Loucy (cell line): Measurements from ENCODE around the gene EVC.

ENCODE experiments used
- EZH2phosphoT487 ChIP-seq: fragments of 200-600 bp; IDR thresholded peaks from 2 replicates; pipeline ENCODE4 v1.6.1; 2018; ENCODE audit warnings: antibody characterized with exemption, mild to moderate bottlenecking, moderate library complexity, borderline replicate concordance
- TF ChIP-seq, protein P1 (sequence below): fragments of 200-600 bp; sonication (generic); conservative IDR thresholded peaks from 2 replicates; pipeline ENCODE4 v1.5.1; 2014; ENCODE audit warnings: mild to moderate bottlenecking, antibody characterized with exemption, low read length

DNA sequence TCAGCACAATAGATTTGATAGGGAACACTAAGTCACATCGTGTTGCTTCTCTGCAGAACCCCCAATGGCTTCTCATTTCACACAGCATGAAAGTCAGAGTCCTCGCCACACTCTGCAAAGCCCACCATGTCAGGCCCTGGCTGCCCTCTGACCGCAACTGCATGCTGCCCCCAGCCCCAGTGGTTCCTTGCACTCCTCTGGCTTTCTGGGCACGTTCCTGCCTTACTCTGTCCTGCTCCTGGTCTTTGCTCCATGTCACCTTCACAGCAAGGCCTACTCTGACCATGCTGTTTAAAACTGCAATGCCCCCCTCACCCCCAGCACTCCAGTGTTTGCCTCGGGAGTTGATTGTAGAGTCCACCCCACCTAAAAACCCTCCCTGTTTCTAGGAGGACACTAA is 78.1 kb downstream of the EVC start:
- TF ChIP-seq, protein P1, sequence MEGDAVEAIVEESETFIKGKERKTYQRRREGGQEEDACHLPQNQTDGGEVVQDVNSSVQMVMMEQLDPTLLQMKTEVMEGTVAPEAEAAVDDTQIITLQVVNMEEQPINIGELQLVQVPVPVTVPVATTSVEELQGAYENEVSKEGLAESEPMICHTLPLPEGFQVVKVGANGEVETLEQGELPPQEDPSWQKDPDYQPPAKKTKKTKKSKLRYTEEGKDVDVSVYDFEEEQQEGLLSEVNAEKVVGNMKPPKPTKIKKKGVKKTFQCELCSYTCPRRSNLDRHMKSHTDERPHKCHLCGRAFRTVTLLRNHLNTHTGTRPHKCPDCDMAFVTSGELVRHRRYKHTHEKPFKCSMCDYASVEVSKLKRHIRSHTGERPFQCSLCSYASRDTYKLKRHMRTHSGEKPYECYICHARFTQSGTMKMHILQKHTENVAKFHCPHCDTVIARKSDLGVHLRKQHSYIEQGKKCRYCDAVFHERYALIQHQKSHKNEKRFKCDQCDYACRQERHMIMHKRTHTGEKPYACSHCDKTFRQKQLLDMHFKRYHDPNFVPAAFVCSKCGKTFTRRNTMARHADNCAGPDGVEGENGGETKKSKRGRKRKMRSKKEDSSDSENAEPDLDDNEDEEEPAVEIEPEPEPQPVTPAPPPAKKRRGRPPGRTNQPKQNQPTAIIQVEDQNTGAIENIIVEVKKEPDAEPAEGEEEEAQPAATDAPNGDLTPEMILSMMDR = no peak
- TF ChIP-seq EZH2phosphoT487 = no peak
